Stimulated activated CD8-positive, alpha-beta memory T cell treated with anti-CD3 and anti-CD28 coated beads, Interleukin-2, amount 100 ng/mL, for 48 hours (primary cell): ENCODE data around the gene PNMA8A.

Experiments used
- DNase-seq, 2 donors: peaks; one replicate each; pipeline ENCODE4 v3.0.0-alpha.2; 2020; ENCODE audit warnings: low read depth in 2 of 2

Gene PNMA8A

GRCh38 chr19:46428239-46429135 is 42.9 kb downstream of the PNMA8A start, which contains the start of gene PNMA8C:
PNMA8C (minus strand) TSS chr19:46428936; CDS start chr19:46428359, 577 bp downstream.
- DNase-seq: peak; percentile 47 to 56

- no peak for DNase-seq
Observed at GRCh38 chr19:46427518-46428045, 43.8 kb downstream of the PNMA8A start.

GRCh38 chr19:46426506-46427162 is 44.7 kb downstream of the PNMA8A start:
- peak in 1 of 2 donors; percentile 45 for DNase-seq

GRCh38 chr19:46426035-46426505 is 45.3 kb downstream of the PNMA8A start:
- DNase-seq: no peak

GRCh38 chr19:46423188-46423587 is 48.2 kb downstream of the PNMA8A start:
- no peak for DNase-seq

GRCh38 chr19:46422344-46422743 is 49.0 kb downstream of the PNMA8A start:
- no peak for DNase-seq

- no peak for DNase-seq
Observed at GRCh38 chr19:46420056-46420455, 51.3 kb downstream of the PNMA8A start.
